ENCODE data around the gene CAMTA1.

DNA sequence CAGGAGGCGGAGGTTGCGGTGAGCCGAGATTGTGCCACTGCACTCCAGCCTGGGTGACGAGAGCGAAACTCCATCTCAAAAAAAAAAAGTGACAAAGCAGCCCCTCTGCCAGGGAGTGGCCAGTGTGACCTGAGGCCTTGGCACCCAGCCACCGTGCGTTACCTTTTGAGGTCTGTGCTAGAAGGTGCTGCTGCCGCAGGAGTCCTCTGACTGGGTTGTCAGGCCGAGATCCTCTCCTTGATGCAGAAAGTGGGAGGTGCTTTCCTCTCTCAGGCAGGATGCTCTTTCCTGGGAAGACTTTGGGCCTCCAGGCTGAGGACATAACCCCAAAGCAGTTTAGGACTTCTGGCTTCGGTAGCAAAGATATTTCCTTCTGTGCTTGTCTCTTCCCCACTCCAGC is 705.3 kb downstream of the CAMTA1 start:
- TF ChIP-seq POLR2AphosphoS5 (IDR thresholded peaks at IDR 0.05) (no peak), POLR2A (IDR thresholded peaks at IDR 0.05) (no peak)
- TF ChIP-seq, protein P1, sequence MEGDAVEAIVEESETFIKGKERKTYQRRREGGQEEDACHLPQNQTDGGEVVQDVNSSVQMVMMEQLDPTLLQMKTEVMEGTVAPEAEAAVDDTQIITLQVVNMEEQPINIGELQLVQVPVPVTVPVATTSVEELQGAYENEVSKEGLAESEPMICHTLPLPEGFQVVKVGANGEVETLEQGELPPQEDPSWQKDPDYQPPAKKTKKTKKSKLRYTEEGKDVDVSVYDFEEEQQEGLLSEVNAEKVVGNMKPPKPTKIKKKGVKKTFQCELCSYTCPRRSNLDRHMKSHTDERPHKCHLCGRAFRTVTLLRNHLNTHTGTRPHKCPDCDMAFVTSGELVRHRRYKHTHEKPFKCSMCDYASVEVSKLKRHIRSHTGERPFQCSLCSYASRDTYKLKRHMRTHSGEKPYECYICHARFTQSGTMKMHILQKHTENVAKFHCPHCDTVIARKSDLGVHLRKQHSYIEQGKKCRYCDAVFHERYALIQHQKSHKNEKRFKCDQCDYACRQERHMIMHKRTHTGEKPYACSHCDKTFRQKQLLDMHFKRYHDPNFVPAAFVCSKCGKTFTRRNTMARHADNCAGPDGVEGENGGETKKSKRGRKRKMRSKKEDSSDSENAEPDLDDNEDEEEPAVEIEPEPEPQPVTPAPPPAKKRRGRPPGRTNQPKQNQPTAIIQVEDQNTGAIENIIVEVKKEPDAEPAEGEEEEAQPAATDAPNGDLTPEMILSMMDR (IDR thresholded peaks at IDR 0.05) = no peak
